Upper lobe of left lung (tissue), 6 donors: ENCODE results near the gene USH1C. TPM values are rescaled to one million over a fixed set of nuclear protein-coding genes. Genes with fewer than 3 reads are reported as not detected.

ENCODE experiments used
- ATAC-seq, 2 donors: fragments of 200-7000 bp; cut with Tn5 transposase; one replicate each; pipeline ENCODE4 v1.9.1; 2022; ENCODE audit warnings: mild to moderate bottlenecking in 2 of 2, moderate library complexity in 2 of 2; ENCODE audit not compliant: low FRiP score in 2 of 2
- DNase-seq, 2 donors: peaks; one replicate each; pipeline ENCODE4 v3.0.0-alpha.2; 2019 to 2020
- H3K27ac ChIP-seq, 4 donors: fragments of 200-600 bp; sonication (generic); one replicate each; pipeline ENCODE4 v1.5.1; 2016 to 2019
- H3K27me3 ChIP-seq, 4 donors: fragments of 200-600 bp; sonication (generic); one replicate each; pipeline ENCODE4 v1.5.1; 2017 to 2019
- H3K36me3 ChIP-seq, 4 donors: fragments of 200-600 bp; sonication (generic); one replicate each; pipeline ENCODE4 v1.5.1; 2016 to 2019
- H3K4me1 ChIP-seq, 4 donors: fragments of 200-600 bp; sonication (generic); one replicate each; pipeline ENCODE4 v1.5.1; 2018 to 2019
- H3K4me3 ChIP-seq, 4 donors: fragments of 200-600 bp; sonication (generic); one replicate each; pipeline ENCODE4 v1.5.1; 2017 to 2019; ENCODE audit warnings: mild to moderate bottlenecking in 2 of 4, moderate library complexity in 1 of 4
- H3K9me3 ChIP-seq, 4 donors: fragments of 200-600 bp; sonication (generic); one replicate each; pipeline ENCODE4 v1.5.1; 2018 to 2019
- EP300 ChIP-seq, 4 donors: sonication (generic); formaldehyde crosslinking; IDR thresholded peaks; one replicate each; pipeline ENCODE4 v1.5.1; 2017; ENCODE audit warnings: antibody characterized with exemption in 4 of 4, control low read depth in 2 of 4
- POLR2A ChIP-seq, 4 donors: fragments of 450-650 bp; IDR thresholded peaks; one replicate each; pipeline ENCODE4 v1.5.1; 2016 to 2017; ENCODE audit warnings: antibody characterized with exemption in 4 of 4, mild to moderate bottlenecking in 2 of 4
- POLR2AphosphoS5 ChIP-seq, 2 donors: sonication (generic); formaldehyde crosslinking; IDR thresholded peaks; one replicate each; pipeline ENCODE4 v1.5.1; 2017; ENCODE audit warnings: antibody characterized with exemption in 2 of 2
- WGBS, 2 donors: methylation state at CpG; one replicate each; pipeline ENCODE4 v1.1.5; 2017 to 2018; 5-methylcytosine and 5-hydroxymethylcytosine counted together
- total RNA-seq, 6 donors: library from RNA; depleted of rRNA in 4 of 6; stranded (reverse); fragments of >200 nt in 4 of 6; gene quantifications; one replicate each; pipeline versions ENCODE4 v1.1.0 to v1.2.1, GENCODE V29; 2016 to 2021
- TF ChIP-seq, protein P1 (sequence below), 6 experiments: fragments of 450-650 bp in 4 of 6; fragments of 200-600 bp in 2 of 6; sonication (generic) in 2 of 6; IDR thresholded peaks; one replicate each; pipeline ENCODE4 v1.5.1; 2016 to 2019; ENCODE audit warnings: antibody characterized with exemption in 6 of 6
- donor health status: DM: no; HTN: no; CAD: no; lungs with moderate emphysema.
- donor health status: DM: no; HTN: yes; CAD: no; lungs with severe emphysema.

Gene USH1C
- total RNA-seq, 6 donors from 2014 or later, result 0.20 to 2.5 (median 1.2) TPM; not detected in 3

GRCh38 chr11:17476317-17477083, 67.7 kb downstream of the USH1C start, which contains the start of gene ABCC8:
ABCC8 (minus strand) TSS chr11:17476845; CDS start chr11:17476776, 69 bp downstream.
- DNase-seq (peak in 1 of 2 donors; percentile 84), ATAC-seq (no peak)
- Histone ChIP-seq H3K36me3 (no peaks in the 10 kb centered on the region), H3K4me1 (peaks cover 4 to 21% (median 9%) of the 10 kb centered on the region in 4 donors), H3K27ac (no peak within 1 kb of the TSS), H3K4me3 (peak within 1 kb of the TSS in 3 of 4 donors; percentile 28 to 34 (median 29)), H3K27me3 (peaks cover 0 to 25% (median 11%) of the 10 kb centered on the region in 4 donors), H3K9me3 (no peaks in the 10 kb centered on the region)
- 1 to 3% methylated on average over 26 to 27 of the region's 80 CpGs for WGBS, 2 donors
- TF ChIP-seq EP300 (IDR thresholded peaks at IDR 0.05), result no peak
- TF ChIP-seq POLR2A (IDR thresholded peaks at IDR 0.05), result no peak
- TF ChIP-seq, protein P1, sequence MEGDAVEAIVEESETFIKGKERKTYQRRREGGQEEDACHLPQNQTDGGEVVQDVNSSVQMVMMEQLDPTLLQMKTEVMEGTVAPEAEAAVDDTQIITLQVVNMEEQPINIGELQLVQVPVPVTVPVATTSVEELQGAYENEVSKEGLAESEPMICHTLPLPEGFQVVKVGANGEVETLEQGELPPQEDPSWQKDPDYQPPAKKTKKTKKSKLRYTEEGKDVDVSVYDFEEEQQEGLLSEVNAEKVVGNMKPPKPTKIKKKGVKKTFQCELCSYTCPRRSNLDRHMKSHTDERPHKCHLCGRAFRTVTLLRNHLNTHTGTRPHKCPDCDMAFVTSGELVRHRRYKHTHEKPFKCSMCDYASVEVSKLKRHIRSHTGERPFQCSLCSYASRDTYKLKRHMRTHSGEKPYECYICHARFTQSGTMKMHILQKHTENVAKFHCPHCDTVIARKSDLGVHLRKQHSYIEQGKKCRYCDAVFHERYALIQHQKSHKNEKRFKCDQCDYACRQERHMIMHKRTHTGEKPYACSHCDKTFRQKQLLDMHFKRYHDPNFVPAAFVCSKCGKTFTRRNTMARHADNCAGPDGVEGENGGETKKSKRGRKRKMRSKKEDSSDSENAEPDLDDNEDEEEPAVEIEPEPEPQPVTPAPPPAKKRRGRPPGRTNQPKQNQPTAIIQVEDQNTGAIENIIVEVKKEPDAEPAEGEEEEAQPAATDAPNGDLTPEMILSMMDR (IDR thresholded peaks at IDR 0.05), result no peak
- no peak for TF ChIP-seq POLR2AphosphoS5 (IDR thresholded peaks at IDR 0.05)

DNA sequence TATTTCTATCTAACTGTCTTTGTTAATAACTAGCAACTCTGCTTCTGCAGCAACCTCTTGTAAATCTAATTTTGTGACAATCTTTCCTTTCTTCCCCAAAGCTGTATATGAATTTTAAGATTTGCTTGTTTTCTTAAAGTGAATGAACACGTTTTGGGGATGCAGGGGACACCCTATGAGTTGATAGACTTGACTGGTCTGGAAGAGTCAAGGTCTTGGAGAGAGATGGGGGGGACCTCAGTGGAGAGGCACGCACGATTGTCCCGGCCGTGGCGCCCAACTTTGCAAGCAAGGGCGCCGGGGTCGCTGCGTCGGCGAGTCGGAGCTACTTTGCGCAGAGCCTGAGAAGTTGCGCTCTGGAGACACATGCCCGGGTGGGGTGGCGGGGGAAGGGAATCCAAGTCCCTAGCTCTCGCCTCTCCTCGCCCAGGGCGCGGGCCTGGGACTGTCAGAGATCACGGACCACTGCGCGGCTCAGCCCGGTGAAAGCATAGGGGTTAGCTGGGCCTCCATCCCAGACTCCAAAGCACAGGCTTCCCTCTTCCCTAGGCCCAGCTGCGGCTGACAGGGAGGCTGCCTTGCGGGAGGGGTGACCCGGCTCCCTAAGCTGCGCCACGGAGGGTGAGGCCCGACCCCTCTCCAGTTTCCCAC, 68.4 kb downstream of the USH1C start:
- TF ChIP-seq POLR2AphosphoS5 (IDR thresholded peaks at IDR 0.05), result no peak
- Histone ChIP-seq H3K4me3 (peak overlapping the region in 3 of 4 donors; percentile 28 to 34 (median 29)), H3K27ac (no peak overlapping the region), H3K9me3 (no peaks in the 10 kb centered on the region), H3K36me3 (no peaks in the 10 kb centered on the region), H3K27me3 (peaks cover 0 to 25% (median 11%) of the 10 kb centered on the region in 4 donors), H3K4me1 (peaks cover 4 to 21% (median 9%) of the 10 kb centered on the region in 4 donors)
- ATAC-seq (no peak), DNase-seq (peak in 1 of 2 donors; percentile 62)
- 1 to 14% methylated on average over 14 to 31 of the region's 31 CpGs for WGBS, 2 donors

DNA sequence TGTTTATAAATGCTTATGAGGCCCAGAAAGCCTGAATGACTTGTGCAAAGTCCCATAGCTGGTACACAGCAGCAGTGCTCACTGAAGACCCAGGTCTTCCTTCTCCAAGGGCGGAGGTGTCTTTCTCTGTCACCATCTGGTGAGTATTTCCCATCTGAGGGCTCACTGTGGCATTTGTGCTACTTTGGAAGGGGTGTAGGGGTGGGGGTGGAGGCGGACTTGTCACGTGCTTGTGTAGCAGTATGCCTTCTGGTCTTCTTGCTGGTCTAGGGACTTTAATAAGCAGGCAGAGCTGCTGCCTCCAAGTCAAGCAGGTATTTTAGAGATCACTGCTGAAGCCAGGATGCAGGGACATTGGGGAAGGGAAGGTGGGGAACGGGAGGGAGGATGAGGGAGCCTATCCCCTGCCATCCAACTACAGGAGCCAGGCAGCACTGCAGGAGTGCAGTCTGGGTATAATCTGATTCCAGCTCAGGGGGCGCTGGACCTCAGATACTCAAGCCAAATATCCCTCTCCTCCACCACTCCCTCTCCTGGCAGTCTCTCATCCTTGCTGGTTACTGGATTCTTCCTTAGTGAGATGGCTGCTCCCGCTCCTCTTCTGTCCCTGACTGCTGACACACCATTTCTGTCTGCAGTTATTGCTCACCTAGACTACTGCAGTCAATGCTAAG, 71.0 kb downstream of the USH1C start:
- no peak overlapping the region for H3K4me3 ChIP-seq
- no peaks in the 10 kb centered on the region for H3K9me3 ChIP-seq
- no peak for DNase-seq
- H3K36me3 ChIP-seq, result no peaks in the 10 kb centered on the region
- ATAC-seq, result no peak
- WGBS, 2 donors, result 50 to 53% methylated on average over 4 to 6 of the region's 6 CpGs
- H3K27me3 ChIP-seq, result peaks cover 0 to 25% (median 11%) of the 10 kb centered on the region in 4 donors
- TF ChIP-seq, protein P1 (IDR thresholded peaks at IDR 0.05), result no peak
- TF ChIP-seq EP300 (IDR thresholded peaks at IDR 0.05) (no peak), POLR2AphosphoS5 (IDR thresholded peaks at IDR 0.05) (no peak), POLR2A (IDR thresholded peaks at IDR 0.05) (no peak)
- peaks cover 4 to 14% (median 9%) of the 10 kb centered on the region in 4 donors for H3K4me1 ChIP-seq
- H3K27ac ChIP-seq, result no peak overlapping the region

GRCh38 chr11:17472467-17472866, 71.7 kb downstream of the USH1C start:
- WGBS, 2 donors, result 43 to 67% methylated on average over 1 to 3 of the region's 3 CpGs
- Histone ChIP-seq H3K27me3 (peaks cover 0 to 25% (median 11%) of the 10 kb centered on the region in 4 donors), H3K4me1 (peaks cover 4 to 14% (median 9%) of the 10 kb centered on the region in 4 donors), H3K9me3 (no peaks in the 10 kb centered on the region), H3K36me3 (no peaks in the 10 kb centered on the region), H3K27ac (no peak overlapping the region), H3K4me3 (no peak overlapping the region)
- ATAC-seq (no peak), DNase-seq (no peak)
- TF ChIP-seq EP300 (IDR thresholded peaks at IDR 0.05) (no peak), POLR2AphosphoS5 (IDR thresholded peaks at IDR 0.05) (no peak), POLR2A (IDR thresholded peaks at IDR 0.05) (no peak)
- TF ChIP-seq, protein P1 (IDR thresholded peaks at IDR 0.05), result no peak

GRCh38 chr11:17471501-17471900, 72.7 kb downstream of the USH1C start:
- Histone ChIP-seq H3K9me3 (no peaks in the 10 kb centered on the region), H3K4me1 (peaks cover 0 to 8% (median 7%) of the 10 kb centered on the region in 4 donors), H3K36me3 (no peaks in the 10 kb centered on the region), H3K27me3 (peaks cover 0 to 17% (median 7%) of the 10 kb centered on the region in 4 donors), H3K27ac (no peak overlapping the region), H3K4me3 (no peak overlapping the region)
- no peak for ATAC-seq
- TF ChIP-seq POLR2AphosphoS5 (IDR thresholded peaks at IDR 0.05) (no peak), POLR2A (IDR thresholded peaks at IDR 0.05) (no peak), EP300 (IDR thresholded peaks at IDR 0.05) (no peak)
- TF ChIP-seq, protein P1 (IDR thresholded peaks at IDR 0.05), result no peak
- DNase-seq, result no peak
- 86 to 90% methylated on average over 3 of the region's 3 CpGs for WGBS, 2 donors
